ENCODE measurements around the gene APOBEC3F.
A peak's percentile ranks its signal among the peaks of the same experiment; 100 is the strongest.
"Not testable (repeated sequence)": the region's sequence is repeated elsewhere in the genome, so short reads cannot be mapped to it uniquely, and the experiment has no call there.

Gene APOBEC3F

GRCh38 chr22:39040538-39041296 is at the start of gene APOBEC3F:
TSS of gene APOBEC3F (plus strand) at chr22:39040864. CDS start at chr22:39040961, 97 bp downstream.
- DNase-seq (ENCODE audit: extremely low read depth, low read depth) = not testable (repeated sequence)

- DNase-seq (ENCODE audit: extremely low read depth, low read depth) = not testable (repeated sequence)
These were observed 47.7 kb upstream of the APOBEC3F start for GRCh38 chr22:38992871-38993371.

GRCh38 chr22:38996105-38996504 is 44.6 kb upstream of the APOBEC3F start:
- DNase-seq (ENCODE audit: extremely low read depth, low read depth) = no peak
- no peak for TF ChIP-seq CTCF (IDR thresholded peaks at IDR 0.05; ENCODE audit: low read depth, low read length)

GRCh38 chr22:38997518-38997917 is 43.1 kb upstream of the APOBEC3F start:
- DNase-seq (ENCODE audit: extremely low read depth, low read depth) = no peak
- TF ChIP-seq CTCF (IDR thresholded peaks at IDR 0.05; ENCODE audit: low read depth, low read length) = no peak

GRCh38 chr22:39003165-39003638 is 37.5 kb upstream of the APOBEC3F start:
- peak; percentile 73 for TF ChIP-seq CTCF (IDR thresholded peaks at IDR 0.05; ENCODE audit: low read depth, low read length)
- DNase-seq (ENCODE audit: extremely low read depth, low read depth) = peak; percentile 78

GRCh38 chr22:39007177-39007576 is 33.5 kb upstream of the APOBEC3F start:
- no peak for DNase-seq (ENCODE audit: extremely low read depth, low read depth)

GRCh38 chr22:39008271-39008850 is 32.3 kb upstream of the APOBEC3F start:
- not testable (repeated sequence) for DNase-seq (ENCODE audit: extremely low read depth, low read depth)

More at GRCh38 chr22:39007177-39007576, 33.5 kb upstream of the APOBEC3F start:
- no peak for TF ChIP-seq CTCF (IDR thresholded peaks at IDR 0.05; ENCODE audit: low read depth, low read length)

- no peak for TF ChIP-seq CTCF (IDR thresholded peaks at IDR 0.05; ENCODE audit: low read depth, low read length)
- no peak for DNase-seq (ENCODE audit: extremely low read depth, low read depth)
These were observed 29.7 kb upstream of the APOBEC3F start for GRCh38 chr22:39010946-39011345.
